Measurements from ENCODE around the gene MYL4.
A peak's percentile ranks its signal among the peaks of the same experiment; 100 is the strongest.
"Not testable (repeated sequence)": the region's sequence is repeated elsewhere in the genome, so short reads cannot be mapped to it uniquely, and the experiment has no call there.

The MYL4 gene

GRCh38 chr17:47244697-47245096 is 35.5 kb downstream of the MYL4 start:
- no peak for DNase-seq

- DNase-seq: no peak
Measured at GRCh38 chr17:47246120-47246519, 37.0 kb downstream of the MYL4 start.

GRCh38 chr17:47250855-47251254 is 41.7 kb downstream of the MYL4 start:
- no peak for DNase-seq

GRCh38 chr17:47251421-47251940 is 42.3 kb downstream of the MYL4 start:
- no peak for DNase-seq

GRCh38 chr17:47252209-47252608 is 43.1 kb downstream of the MYL4 start:
- no peak for DNase-seq

GRCh38 chr17:47252766-47253512 is 43.8 kb downstream of the MYL4 start:
- no peak for DNase-seq

GRCh38 chr17:47253541-47254402 is 44.6 kb downstream of the MYL4 start, which contains the start of gene ITGB3:
Gene ITGB3 (plus strand): TSS chr17:47253827. CDS start chr17:47253862, 35 bp downstream.
- peak; percentile 59 for DNase-seq

- DNase-seq: no peak
Measured at GRCh38 chr17:47254403-47254943, 45.3 kb downstream of the MYL4 start.

- DNase-seq: no peak
Measured at GRCh38 chr17:47257651-47258339, 48.6 kb downstream of the MYL4 start.

- DNase-seq: no peak
Measured at GRCh38 chr17:47262586-47262985, 53.4 kb downstream of the MYL4 start.

- DNase-seq: no peak
Measured at GRCh38 chr17:47264166-47264565, 55.0 kb downstream of the MYL4 start.

GRCh38 chr17:47265983-47266541 is 56.9 kb downstream of the MYL4 start:
- DNase-seq: no peak

- DNase-seq: no peak
Measured at GRCh38 chr17:47266782-47267181, 57.6 kb downstream of the MYL4 start.

- no peak for DNase-seq
Measured at GRCh38 chr17:47267354-47267828, 58.2 kb downstream of the MYL4 start.

- DNase-seq: not testable (repeated sequence)
Measured at GRCh38 chr17:47268964-47269363, 59.8 kb downstream of the MYL4 start.

- DNase-seq: not testable (repeated sequence)
Measured at GRCh38 chr17:47269561-47270280, 60.6 kb downstream of the MYL4 start.

- no peak for DNase-seq
Measured at GRCh38 chr17:47270946-47271705, 62.0 kb downstream of the MYL4 start.

GRCh38 chr17:47272491-47272890 is 63.3 kb downstream of the MYL4 start:
- DNase-seq: no peak

GRCh38 chr17:47273245-47273644 is 64.1 kb downstream of the MYL4 start:
- no peak for DNase-seq

Data from activated gamma-delta T cell treated with Interleukin-2 at 50 U/mL for 16 hours (primary cell).